HepG2 (cell line): ENCODE measurements around the gene ATP9A. TPM values are rescaled to one million over a fixed set of nuclear protein-coding genes. Genes with fewer than 3 reads are reported as not detected.

Experiments used
- BRCA1 ChIP-seq: sonication (generic); formaldehyde crosslinking; IDR thresholded peaks from 2 replicates; pipeline ENCODE4 v1.4.0; 2020; ENCODE audit warnings: missing genetic modification reagents
- DPF2 ChIP-seq: sonication (generic); formaldehyde crosslinking; IDR thresholded peaks from 2 replicates; pipeline ENCODE4 v1.4.0; 2020; ENCODE audit warnings: mild to moderate bottlenecking, low read depth, missing genetic modification reagents, borderline replicate concordance
- EZH2 ChIP-seq: conservative IDR thresholded peaks from 2 replicates; pipeline ENCODE4 v1.6.1; 2012; ENCODE audit warnings: mild to moderate bottlenecking, low read depth, low read length, moderate library complexity
- GTF3A ChIP-seq: sonication (generic); formaldehyde crosslinking; conservative IDR thresholded peaks from 2 replicates; pipeline ENCODE4 v1.4.0; 2020; ENCODE audit warnings: mild to moderate bottlenecking, missing genetic modification reagents
- NFKB2 ChIP-seq: sonication (generic); formaldehyde crosslinking; IDR thresholded peaks from 2 replicates; pipeline ENCODE4 v1.4.0; 2020; ENCODE audit warnings: missing genetic modification reagents, borderline replicate concordance
- RARG ChIP-seq: sonication (generic); formaldehyde crosslinking; IDR thresholded peaks from 2 replicates; pipeline ENCODE4 v1.4.0; 2020; ENCODE audit warnings: low read depth, mild to moderate bottlenecking, missing genetic modification reagents
- STAT5B ChIP-seq: sonication (generic); formaldehyde crosslinking; IDR thresholded peaks from 2 replicates; pipeline ENCODE4 v1.4.0; 2020; ENCODE audit warnings: missing genetic modification reagents
- ZMYM4 ChIP-seq: sonication (generic); formaldehyde crosslinking; IDR thresholded peaks from 2 replicates; pipeline ENCODE4 v1.8.1; 2023; ENCODE audit warnings: mild to moderate bottlenecking, missing genetic modification reagents
- ZNF574 ChIP-seq: sonication (generic); formaldehyde crosslinking; IDR thresholded peaks from 2 replicates; pipeline ENCODE4 v1.4.0; 2020; ENCODE audit warnings: missing genetic modification reagents
- ZNF687 ChIP-seq: sonication (generic); formaldehyde crosslinking; IDR thresholded peaks from 2 replicates; pipeline ENCODE4 v1.5.1; 2020; ENCODE audit warnings: mild to moderate bottlenecking, missing genetic modification reagents, moderate library complexity
- polyA plus RNA-seq, 8 experiments: library from polyadenylated mRNA; depleted of rRNA in 3 of 8; stranded (reverse) in 7 of 8; unstranded in 1 of 8; fragments of >200 nt; fragmentation: Illumina TruSeq in 4 of 8; extraction: Trizol in 4 of 8; gene quantifications; 2 replicates each; pipeline versions ENCODE4 v1.2.1 to v1.2.3, GENCODE V29; 2011 to 2016; ENCODE audit warnings: low read depth in 4 of 8, missing spikeins in 1 of 8, mixed read lengths in 1 of 8; ENCODE audit not compliant: insufficient read depth in 1 of 8
- total RNA-seq, 5 experiments: library from RNA; depleted of rRNA; stranded (reverse); fragments of >200 nt; fragmentation: Illumina TruSeq; extraction: Trizol; gene quantifications; 2 replicates each; pipeline ENCODE4 v1.2.3, GENCODE V29; 2016; ENCODE audit warnings: low read depth in 1 of 5
- TF ChIP-seq, protein P1 (sequence below): sonication (generic); formaldehyde crosslinking; conservative IDR thresholded peaks from 2 replicates; pipeline ENCODE4 v1.4.0; 2020; ENCODE audit warnings: mild to moderate bottlenecking, missing genetic modification reagents, moderate library complexity
- TF ChIP-seq, protein P2 (sequence below): sonication (generic); formaldehyde crosslinking; IDR thresholded peaks from 2 replicates; pipeline ENCODE4 v1.5.0; 2020; ENCODE audit warnings: missing genetic modification reagents

The ATP9A gene
- total and polyA plus RNA-seq, 2 of the 13 experiments (the other 11 are each of a cell fraction or from before 2014, with no cell fraction given) = 11.8 to 18.5 TPM

DNA sequence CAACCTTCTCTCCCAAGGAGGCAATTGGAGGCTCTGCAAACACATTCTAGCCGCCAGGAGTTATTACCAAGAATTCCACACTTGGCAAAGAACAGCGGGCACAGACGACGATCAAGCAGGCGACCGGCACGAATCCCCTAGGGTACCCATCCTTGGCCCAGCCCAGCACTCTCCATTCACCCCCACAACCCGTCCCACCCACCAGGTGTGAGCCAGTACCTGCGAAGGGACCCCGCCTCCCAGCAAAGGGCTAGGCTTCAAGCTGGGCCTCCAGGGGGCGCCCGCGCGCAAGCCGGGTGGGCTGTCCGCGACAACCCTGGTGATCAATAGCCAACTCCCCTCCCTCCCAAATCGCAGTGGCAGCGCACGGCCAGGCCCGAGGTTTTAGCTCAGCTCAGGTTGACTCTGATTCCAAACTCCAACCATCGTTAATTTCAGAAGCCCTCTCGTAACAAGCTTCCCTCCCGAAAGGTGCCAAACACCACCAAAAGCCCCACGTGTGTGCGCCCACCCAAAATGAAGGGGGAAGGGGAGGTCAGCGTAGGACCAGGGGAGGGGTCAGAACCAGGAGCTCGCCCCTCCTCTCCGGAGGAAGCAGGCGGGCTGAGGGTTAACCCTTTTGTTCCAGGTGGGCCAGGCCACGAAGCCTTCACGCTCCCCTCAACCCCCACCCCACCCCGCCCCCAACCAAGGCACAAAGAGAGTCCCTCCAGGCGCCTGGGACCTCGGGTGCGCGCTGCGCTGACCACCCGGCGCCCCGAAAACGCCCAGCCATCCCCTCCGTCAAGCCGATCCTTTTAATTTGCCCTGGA lies 32.1 kb upstream of the ATP9A start (continued):
- TF ChIP-seq ZNF574 (CRISPR knock-in tag) (peak; percentile 59; the same call in 1 of the 2 replicates), DPF2 (CRISPR knock-in tag) (no peak), ZMYM4 (CRISPR knock-in tag) (peak; percentile 83), STAT5B (CRISPR knock-in tag) (no peak), EZH2 (no peak), NFKB2 (CRISPR knock-in tag) (peak; percentile 91), ZNF687 (CRISPR knock-in tag) (peak; percentile 86), GTF3A (CRISPR knock-in tag) (no peak), RARG (CRISPR knock-in tag) (no peak), BRCA1 (CRISPR knock-in tag) (no peak)
- TF ChIP-seq, protein P1, sequence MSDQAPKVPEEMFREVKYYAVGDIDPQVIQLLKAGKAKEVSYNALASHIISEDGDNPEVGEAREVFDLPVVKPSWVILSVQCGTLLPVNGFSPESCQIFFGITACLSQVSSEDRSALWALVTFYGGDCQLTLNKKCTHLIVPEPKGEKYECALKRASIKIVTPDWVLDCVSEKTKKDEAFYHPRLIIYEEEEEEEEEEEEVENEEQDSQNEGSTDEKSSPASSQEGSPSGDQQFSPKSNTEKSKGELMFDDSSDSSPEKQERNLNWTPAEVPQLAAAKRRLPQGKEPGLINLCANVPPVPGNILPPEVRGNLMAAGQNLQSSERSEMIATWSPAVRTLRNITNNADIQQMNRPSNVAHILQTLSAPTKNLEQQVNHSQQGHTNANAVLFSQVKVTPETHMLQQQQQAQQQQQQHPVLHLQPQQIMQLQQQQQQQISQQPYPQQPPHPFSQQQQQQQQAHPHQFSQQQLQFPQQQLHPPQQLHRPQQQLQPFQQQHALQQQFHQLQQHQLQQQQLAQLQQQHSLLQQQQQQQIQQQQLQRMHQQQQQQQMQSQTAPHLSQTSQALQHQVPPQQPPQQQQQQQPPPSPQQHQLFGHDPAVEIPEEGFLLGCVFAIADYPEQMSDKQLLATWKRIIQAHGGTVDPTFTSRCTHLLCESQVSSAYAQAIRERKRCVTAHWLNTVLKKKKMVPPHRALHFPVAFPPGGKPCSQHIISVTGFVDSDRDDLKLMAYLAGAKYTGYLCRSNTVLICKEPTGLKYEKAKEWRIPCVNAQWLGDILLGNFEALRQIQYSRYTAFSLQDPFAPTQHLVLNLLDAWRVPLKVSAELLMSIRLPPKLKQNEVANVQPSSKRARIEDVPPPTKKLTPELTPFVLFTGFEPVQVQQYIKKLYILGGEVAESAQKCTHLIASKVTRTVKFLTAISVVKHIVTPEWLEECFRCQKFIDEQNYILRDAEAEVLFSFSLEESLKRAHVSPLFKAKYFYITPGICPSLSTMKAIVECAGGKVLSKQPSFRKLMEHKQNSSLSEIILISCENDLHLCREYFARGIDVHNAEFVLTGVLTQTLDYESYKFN (CRISPR knock-in tag) = no peak
- TF ChIP-seq, protein P2, sequence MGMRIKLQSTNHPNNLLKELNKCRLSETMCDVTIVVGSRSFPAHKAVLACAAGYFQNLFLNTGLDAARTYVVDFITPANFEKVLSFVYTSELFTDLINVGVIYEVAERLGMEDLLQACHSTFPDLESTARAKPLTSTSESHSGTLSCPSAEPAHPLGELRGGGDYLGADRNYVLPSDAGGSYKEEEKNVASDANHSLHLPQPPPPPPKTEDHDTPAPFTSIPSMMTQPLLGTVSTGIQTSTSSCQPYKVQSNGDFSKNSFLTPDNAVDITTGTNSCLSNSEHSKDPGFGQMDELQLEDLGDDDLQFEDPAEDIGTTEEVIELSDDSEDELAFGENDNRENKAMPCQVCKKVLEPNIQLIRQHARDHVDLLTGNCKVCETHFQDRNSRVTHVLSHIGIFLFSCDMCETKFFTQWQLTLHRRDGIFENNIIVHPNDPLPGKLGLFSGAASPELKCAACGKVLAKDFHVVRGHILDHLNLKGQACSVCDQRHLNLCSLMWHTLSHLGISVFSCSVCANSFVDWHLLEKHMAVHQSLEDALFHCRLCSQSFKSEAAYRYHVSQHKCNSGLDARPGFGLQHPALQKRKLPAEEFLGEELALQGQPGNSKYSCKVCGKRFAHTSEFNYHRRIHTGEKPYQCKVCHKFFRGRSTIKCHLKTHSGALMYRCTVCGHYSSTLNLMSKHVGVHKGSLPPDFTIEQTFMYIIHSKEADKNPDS (CRISPR knock-in tag) = peak; percentile 37; the same call in 1 of the 2 replicates
